ENCODE data around the gene P4HA2.
"Not testable (repeated sequence)": the region's sequence is repeated elsewhere in the genome, so short reads cannot be mapped to it uniquely, and the experiment has no call there.

P4HA2 gene

DNA sequence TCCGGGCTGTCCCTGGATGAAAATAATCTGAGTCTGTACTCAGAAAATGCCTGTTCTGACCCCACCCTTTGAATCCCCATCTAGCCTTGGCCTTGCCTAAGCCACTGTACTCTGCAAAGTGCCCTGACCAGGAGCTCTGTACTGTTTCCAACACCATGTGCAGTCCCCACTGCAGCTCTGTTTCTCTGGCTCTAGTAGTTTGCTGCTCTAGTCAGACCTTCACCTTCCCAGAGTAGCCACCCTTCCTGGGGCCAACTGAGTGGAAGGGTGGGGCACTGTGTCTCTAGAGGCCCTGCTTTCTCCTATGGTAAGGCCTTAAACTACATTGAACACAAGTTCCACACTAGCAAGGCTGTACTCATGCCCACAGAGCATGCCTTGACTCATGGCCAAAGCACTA, 31.9 kb downstream of the P4HA2 start:
- DNase-seq = no peak

DNA sequence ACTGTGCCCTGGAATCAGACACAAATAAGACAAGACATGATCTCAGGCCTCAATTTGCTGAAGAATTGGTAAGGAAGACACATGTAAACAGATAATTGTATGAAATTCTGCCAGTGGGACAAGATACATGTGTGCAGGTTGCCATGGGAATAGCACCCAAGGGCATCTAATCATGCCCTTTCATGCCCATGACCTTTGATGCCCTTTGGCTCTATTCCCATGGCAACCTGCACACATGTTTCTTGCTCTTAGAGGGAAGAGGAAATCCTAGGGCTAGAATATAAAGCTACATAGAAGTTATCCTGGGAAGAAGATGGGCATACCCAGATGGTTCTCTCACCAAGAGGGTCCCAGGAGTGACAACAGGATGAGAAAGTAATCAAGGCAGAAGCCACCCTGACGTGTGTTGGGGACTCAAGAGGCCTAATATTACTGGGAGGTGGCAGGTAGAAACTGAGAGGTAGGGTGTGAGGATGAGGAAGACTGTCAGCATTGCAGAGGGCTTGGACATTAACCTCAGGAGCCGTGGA, 34.4 kb downstream of the P4HA2 start:
- DNase-seq = no peak

DNA sequence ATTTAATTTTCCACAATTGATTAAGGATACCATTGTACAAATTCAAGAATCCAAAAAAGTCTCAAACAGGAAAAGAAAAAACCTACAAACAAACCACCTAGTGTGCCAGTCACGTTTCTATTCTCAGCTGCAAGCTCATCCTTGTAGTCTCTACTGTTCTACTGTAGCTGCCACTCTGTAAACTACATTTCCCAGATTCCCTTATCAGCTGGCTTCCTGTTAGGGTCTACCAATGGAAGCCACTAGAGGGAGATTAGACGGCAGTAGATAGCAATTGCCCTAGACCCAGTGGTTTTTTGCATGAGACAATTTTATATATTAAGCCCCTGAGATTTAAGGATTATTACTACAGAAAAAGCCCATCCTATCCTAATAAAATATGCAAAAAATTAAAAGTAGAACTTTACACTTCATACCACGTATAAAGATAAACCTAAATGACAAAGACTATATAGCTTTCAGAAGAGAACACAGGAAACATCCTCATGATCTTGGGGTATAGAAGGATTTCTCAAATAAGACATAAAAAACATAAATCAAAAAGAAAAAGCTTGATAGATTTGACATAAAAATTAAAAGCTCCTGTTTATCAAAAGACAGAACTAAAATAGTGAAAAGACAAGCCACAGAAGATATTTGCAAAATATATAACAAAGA, 37.4 kb downstream of the P4HA2 start:
- peak; percentile 73 for DNase-seq

DNA sequence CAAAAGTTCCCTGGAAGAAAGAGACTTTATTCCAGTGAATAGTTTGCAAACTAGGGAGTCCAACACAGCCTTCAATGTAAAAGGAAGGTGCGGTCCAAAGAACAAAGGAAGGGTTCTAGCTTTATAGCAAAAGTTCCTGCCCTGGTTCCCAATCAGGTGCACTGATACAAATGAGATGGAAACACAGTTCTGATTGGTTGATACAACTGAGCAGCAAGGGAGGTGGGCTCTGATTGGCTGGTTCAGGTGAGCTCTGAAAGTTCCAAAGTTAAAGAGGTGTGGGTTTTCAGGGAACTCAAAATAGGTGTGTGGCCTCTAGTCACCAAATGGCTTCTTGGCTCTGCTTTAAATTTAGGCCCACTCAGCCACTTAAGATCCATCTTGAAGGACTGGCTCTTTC, 43.1 kb downstream of the P4HA2 start:
- no peak for DNase-seq

DNA sequence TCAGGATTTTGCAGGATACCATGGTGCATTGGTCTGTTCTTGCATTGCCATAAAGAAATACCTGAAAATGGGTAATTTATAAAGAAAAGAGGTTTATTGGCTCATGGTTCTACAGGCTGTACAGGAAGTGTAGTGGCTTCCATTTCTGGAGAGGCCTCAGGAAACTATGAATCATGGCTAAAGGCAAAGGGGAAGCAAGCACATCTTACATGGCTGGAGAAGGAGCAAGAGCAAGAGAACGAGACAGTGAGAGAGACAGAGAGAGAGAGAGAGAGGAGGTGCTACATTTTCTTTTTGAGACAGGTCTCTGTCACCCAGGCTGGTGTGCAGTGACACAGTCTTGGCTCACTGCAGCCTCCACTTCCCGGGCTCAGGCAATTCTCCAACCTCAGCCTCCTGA, 43.9 kb downstream of the P4HA2 start:
- DNase-seq = no peak

DNA sequence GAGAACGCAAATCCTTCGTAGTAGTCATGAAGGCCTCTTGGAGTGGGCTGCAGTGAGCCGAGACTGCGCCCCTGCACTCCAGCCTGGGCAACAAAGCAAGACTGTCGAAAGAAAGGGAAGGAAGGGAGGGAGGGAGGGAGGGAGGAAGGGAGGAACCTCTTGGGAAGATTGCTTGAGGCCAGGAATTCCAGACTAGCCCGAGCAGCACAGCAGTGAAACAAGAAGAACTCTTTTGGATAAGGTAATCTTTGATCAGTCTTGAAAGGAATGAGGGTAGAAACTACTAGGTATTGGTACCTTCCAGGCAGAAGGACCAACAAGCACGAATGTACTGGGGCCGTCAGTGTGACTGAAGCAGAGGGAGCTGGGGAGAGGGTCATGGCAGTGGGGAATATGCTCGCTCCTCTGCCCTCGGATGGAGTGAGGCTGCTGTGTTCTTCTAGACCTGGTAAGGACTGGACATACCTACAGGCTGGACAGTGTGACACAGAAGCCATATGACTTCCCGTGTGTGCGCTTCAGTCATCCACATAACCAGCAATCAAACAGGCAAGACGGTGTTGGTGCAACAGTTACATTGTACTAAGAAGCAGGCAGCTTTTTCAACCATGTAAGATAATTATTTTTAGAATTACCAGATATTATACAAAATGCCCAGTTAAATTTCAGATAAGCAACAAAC, 45.2 kb downstream of the P4HA2 start:
- DNase-seq = no peak

DNA sequence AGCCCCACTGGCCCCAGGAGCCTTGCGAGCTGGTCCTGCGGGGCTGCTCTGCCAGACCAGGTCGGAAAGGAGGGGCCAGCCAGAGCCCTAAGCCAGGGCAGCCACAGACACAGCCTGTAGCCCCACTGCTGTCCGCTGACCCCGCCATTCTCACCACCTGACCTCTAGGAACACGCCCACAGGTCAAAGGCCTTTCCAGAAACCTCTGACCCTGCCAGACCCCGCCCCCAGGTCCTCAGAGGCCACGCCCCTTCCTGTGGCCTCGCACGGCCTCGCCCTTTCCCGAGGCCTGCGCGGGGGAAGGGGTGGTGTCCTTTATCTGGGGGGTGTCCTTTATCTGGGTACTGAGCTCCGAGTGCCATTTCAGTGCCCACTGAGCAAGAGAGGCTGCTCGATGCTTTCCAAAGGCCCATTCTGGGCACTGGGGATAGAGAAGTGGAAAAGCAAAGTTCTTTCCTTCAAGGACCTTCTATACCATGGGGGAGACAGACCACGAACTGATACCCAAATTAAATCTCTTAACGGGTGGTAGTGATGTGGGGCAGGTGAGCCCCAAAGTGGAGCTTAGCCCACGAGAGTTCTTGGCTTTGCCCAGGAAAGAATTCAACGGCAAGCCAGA, 46.5 kb downstream of the P4HA2 start:
- no peak for DNase-seq

DNA sequence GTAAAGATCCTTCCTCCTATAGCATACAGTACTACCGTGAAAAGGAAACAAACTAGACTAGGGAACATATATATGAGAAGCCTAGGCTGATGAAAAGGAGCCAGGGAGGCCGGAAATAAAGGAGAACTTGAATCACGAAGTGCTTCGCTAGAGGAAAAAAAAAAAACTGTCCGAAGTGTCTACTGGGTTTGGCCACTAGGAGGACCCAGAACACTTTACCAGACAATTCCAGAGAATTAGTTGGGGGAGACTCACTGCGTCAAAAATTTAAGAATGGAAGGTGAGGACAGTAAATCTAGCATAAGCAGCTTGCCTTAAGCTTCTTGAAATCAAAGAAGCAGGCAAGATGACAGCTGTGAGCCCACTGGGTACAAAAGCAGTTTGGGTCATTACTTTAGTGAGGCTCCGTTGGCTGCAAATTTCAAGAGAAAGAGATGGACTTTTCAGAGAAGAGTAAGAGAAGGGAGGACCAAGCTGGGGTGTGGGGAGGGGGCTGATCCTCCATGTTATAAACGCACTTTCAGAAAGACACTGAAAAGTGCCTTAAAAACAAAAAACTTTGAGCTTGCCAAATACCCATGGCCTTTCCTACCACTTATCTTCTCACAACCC, 47.4 kb downstream of the P4HA2 start:
- peak; percentile 12 for DNase-seq

DNA sequence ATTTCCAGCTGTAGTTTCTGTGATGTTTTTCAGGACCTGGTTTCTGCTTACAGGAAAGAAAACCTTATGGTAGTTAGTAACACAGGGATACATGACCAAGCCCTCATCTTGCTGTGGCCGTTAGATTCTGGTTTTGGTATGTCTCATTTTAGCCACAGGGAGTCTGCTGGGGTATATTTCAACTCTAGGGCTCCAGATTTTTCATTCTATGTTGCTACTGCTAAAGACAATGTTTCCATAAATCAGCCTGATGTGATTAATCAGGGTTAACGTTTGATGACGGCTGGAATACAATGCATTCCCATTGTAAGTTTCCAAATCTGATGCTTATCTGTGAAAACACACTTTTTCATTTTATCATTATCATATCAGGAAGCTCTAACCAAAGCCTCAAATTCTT, 48.2 kb downstream of the P4HA2 start:
- no peak for DNase-seq

DNA sequence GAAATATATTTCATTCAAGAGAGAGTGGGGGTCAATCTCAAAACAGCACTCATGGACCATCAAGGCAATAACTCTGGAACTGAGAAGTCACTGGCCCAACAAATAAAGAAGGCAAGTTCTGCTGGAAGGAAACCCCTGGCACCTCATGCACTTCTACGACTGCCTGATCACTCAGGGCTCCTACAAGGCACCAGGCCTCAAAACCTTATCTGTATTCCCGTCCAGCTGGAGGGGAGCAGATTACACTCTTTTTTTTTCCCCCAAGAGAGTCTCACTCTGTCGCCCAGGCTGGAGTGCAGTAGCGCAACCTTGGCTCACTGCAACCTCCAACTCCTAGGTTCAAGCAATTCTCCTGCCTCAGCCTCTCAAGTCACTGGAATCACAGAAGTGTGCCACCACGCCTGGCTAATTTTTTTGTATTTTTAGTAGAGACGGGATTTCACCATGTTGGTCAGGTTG, 49.9 kb downstream of the P4HA2 start:
- DNase-seq = no peak

DNA sequence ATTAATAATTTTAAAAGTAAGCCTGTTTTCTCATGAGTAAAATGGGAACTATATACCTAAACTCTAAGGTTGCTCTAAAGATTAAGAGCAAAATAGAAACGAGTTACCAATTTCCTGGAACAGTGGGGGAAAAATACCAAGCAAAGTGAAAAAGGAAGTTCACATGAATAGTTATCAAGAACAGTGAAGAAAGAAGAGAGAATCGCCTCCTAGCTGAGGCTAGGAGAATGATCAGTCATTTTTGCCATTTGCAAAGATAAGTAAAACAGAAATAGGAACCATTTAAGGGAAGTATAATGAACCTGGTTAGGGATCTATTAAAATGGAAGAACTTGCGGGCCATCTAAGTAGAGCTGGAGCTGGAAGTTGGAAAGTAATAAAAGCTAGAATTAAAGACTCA, 50.7 kb downstream of the P4HA2 start:
- DNase-seq = no peak

DNA sequence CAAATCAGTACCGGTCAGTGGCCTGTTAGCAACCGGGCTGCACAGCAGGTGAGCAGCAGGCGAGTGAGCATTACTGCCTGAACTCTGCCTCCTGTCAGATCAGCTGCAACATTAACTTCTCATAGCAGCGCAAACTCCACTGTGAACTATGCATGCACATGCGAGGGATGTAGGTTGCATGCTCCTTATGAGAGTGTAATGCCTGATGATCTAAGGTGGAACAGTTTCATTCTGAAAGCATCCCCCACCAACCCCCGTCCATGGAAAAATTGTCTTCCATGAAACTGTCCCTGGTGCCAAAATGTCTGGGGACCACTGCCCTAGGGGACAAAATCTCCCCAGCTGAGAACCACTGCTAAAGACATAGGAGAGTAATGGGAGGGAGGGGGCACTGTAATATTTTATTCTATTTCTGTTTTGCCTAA, 51.1 kb downstream of the P4HA2 start:
- DNase-seq = no peak

DNA sequence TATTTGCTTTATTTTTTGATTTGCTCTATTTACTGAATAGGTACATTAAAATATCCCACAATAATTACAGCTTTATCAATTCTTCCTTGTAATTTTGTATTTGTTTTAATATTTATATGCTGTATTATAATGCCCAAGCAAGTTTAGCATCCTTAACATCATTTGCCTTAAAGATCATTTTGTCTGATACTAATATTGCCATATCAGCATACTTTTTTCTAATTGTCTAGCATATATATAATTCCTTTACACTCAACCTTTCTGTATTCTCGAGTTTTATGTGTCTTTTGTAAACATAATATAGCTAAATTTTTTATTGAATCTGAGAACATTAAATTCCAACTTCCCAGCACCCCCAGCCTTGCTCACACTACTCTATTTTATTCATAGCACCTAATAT, 64.7 kb downstream of the P4HA2 start:
- no peak for DNase-seq

DNA sequence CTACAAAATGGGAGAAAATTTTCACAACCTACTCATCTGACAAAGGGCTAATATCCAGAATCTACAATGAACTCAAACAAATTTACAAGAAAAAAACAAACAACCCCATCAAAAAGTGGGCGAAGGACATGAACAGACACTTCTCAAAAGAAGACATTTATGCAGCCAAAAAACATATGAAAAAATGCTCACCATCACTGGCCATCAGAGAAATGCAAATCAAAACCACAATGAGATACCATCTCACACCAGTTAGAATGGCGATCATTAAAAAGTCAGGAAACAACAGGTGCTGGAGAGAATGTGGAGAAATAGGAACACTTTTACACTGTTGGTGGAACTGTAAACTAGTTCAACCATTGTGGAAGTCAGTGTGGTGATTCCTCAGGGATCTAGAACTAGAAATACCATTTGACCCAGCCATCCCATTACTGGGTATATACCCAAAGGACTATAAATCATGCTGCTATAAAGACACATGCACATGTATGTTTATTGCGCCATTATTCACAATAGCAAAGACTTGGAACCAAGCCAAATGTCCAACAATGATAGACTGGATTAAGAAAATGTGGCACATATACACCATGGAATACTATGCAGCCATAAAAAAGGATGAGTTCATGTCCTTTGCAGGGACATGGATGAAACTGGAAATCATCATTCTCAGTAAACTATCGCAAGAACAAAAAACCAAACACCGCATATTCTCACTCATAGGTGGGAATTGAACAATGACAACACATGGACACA, 65.9 kb downstream of the P4HA2 start:
- DNase-seq = not testable (repeated sequence)

DNA sequence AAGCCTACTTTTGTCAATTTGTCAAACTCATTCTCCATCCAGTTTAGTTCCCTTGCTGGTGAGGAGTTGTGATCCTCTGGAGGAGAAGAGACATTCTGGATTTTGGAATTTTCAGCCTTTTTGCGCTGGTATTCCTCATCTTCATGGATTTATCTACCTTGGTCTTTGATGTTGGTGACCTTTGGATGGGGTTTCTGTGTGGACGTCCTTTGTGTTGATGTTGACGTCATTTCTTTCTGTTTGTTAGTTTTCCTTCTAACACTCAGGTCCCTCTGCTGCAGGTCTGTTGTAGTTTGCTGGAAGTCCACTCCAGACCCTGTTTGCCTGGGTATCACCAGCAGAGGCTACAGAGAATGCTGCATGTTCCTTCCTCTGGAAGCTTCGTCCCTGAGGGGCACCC, 71.2 kb downstream of the P4HA2 start:
- no peak for DNase-seq

DNA sequence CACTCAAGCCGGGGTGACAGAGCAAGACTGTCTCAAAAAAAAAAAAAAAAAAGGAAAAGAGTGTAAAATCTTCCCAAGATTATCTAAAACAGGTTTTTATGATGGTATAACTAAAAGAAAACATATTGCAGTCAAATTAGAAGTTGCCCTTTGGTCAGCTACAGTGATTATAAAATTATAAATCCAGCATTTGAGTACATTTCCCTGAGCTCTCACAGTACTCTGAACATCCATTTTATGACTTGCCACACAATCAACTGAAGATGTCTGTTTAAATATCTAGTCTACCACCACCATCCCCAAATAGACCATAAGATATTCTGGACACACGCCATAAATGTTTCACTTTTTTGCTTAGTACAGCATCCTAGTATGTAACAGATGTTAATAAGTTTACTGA, 77.1 kb downstream of the P4HA2 start:
- DNase-seq = no peak

DNA sequence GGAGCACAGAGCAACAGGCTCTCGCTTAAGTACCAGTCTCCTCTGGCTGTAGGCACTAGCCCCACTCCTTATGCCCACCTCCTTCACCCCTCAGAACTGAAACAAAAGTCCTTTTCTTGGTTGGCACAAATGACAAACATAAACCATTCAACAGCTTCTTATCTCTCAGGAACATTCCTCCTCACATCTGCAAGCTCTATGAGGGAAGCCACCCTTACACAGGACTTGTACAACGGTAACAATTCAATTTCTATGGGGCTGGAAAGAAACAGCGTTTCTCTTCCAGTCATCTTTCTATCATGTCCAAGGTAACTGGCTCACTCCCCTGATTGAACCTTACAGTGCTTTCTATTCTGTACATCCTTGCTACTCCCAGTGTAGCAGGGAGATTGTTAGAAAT, 80.0 kb downstream of the P4HA2 start:
- no peak for DNase-seq

DNA sequence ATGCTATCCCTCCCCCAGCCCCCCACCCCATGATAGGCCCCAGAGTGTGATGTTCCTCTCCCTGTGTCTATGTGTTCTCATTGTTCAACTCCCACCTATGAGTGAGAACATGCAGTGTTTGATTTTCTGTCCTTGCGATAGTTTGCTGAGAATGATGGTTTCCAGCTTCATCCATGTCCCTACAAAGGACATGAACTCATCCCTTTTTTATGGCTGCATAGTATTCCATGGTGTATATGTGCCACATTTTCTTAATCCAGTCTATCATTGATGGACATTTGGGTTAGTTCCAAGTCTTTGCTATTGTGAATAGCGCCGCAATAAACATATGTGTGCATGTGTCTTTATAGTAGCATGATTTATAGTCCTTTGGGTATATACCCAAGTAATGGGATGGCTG, 82.3 kb downstream of the P4HA2 start:
- not testable (repeated sequence) for DNase-seq

DNA sequence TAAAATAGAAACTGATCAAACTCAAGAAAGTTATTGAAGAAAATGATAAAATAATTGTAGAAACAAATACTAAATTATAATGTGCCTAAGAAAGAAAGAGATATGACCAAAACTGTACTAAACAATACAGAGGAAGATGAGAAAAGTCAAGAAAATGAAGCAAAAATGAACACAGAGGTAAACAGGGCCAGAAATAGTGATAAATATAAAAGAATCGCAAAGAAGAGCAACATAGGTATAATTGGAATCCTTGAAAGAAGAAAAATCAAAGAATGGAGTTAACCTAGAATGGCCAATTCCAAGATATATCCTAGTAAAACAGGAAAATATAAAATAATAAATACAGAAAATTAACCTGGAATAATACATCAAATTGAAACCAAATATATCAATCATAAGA, 84.5 kb downstream of the P4HA2 start:
- no peak for DNase-seq

DNA sequence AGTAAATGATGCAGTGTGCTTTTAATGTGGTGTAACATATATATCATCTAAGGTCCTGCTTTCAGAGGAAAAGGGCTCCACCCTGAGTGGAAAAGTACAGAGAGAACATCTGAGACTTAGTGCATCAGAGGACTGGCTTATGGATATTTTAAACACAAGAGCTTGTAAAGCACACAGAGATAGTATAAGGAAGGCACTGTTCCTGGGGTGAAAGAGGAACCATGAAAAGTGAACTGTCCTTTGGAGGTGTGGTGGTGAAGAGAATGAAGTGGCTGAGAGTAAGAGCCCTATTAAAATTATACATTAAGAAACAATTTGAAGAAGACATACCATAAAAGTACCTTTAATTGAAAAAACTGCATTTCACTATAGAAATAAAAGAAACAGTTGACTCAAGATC, 85.2 kb downstream of the P4HA2 start:
- no peak for DNase-seq

Data from NCI-H748 treated with DMSO at 0.1 percent for 48 hours (cell line).